K562 (cell line): ENCODE data around the gene POFUT2. TPM values are rescaled to one million over a fixed set of nuclear protein-coding genes. Genes with fewer than 3 reads are reported as not detected.

ENCODE experiments used
- CXXC5 ChIP-seq: fragments of 250-450 bp; sonication (Bioruptor Pico); IDR thresholded peaks from 2 replicates; pipeline ENCODE4 v1.8.0; 2022; ENCODE audit warnings: inconsistent platforms, mild to moderate bottlenecking, moderate library complexity
- ESRRA ChIP-seq: fragments of 450-650 bp; IDR thresholded peaks from 2 replicates; pipeline ENCODE4 v1.6.1; 2014; ENCODE audit warnings: low read depth, mild to moderate bottlenecking, moderate library complexity, borderline replicate concordance
- HNRNPH1 ChIP-seq: fragments of 200-400 bp; formaldehyde crosslinking; optimal IDR thresholded peaks from 2 replicates; pipeline ENCODE3; 2017; ENCODE audit warnings: low read depth, mild to moderate bottlenecking, low read length, moderate library complexity
- L3MBTL2 ChIP-seq: fragments of 450-650 bp; IDR thresholded peaks from 2 replicates; pipeline ENCODE4 v1.6.1; 2016; ENCODE audit warnings: mild to moderate bottlenecking, moderate library complexity
- NR2C2 ChIP-seq, 2 experiments: fragments of 200-800 bp in 1 of 2; sonication (Bioruptor generic) in 1 of 2; sonication (generic) in 1 of 2; formaldehyde crosslinking in 1 of 2; IDR thresholded peaks; 2 replicates each; pipeline versions ENCODE4 v1.6.1 to v1.8.0; 2016 to 2022; ENCODE audit warnings: mild to moderate bottlenecking in 1 of 2, missing compliant biosample characterization in 1 of 2, missing genetic modification characterization in 1 of 2, missing genetic modification reagents in 1 of 2
- TAF15 ChIP-seq: fragments of 200-400 bp; formaldehyde crosslinking; IDR thresholded peaks from 2 replicates; pipeline ENCODE4 v1.6.1; 2017; ENCODE audit warnings: mild to moderate bottlenecking, low read depth, low read length, moderate library complexity
- TARDBP ChIP-seq: fragments of 450-650 bp; IDR thresholded peaks from 2 replicates; pipeline ENCODE4 v1.6.1; 2016
- XRCC5 ChIP-seq: fragments of 200-400 bp; formaldehyde crosslinking; IDR thresholded peaks from 2 replicates; pipeline ENCODE4 v1.6.1; 2017; ENCODE audit warnings: low read depth, mild to moderate bottlenecking, low read length
- ZBTB2 ChIP-seq: fragments of 450-650 bp; IDR thresholded peaks from 2 replicates; pipeline ENCODE4 v1.6.1; 2016; ENCODE audit warnings: antibody characterized with exemption
- ZNF280B ChIP-seq: fragments of 250-450 bp; sonication (Bioruptor Pico); IDR thresholded peaks from 2 replicates; pipeline ENCODE4 v1.5.1; 2021; ENCODE audit warnings: mild to moderate bottlenecking
- polyA plus RNA-seq, 8 experiments: library from polyadenylated mRNA; depleted of rRNA in 4 of 8; stranded (reverse) in 5 of 8; unstranded in 3 of 8; fragments of >200 nt; fragmentation: Nextera tagmentation in 2 of 8; fragmentation: Illumina TruSeq in 1 of 8; extraction: Ambion mirVana in 2 of 8; extraction: Trizol in 1 of 8; gene quantifications; 2 replicates each; pipeline versions ENCODE4 v1.2.1 to v1.2.3, GENCODE V29; 2011 to 2014; ENCODE audit warnings: inconsistent platforms in 1 of 8, missing spikeins in 1 of 8
- total RNA-seq, 7 experiments: library from RNA; depleted of rRNA in 6 of 7; stranded (reverse); fragments of >200 nt in 6 of 7; fragmentation: Illumina TruSeq in 2 of 7; extraction: Trizol in 2 of 7; gene quantifications; 2 replicates each; pipeline versions ENCODE4 v1.2.1 to v1.2.3, GENCODE V29; 2011 to 2021; ENCODE audit warnings: low replicate concordance in 1 of 7
- TF ChIP-seq, protein P1 (sequence below): fragments of 250-450 bp; sonication (Bioruptor Pico); IDR thresholded peaks from 2 replicates; pipeline ENCODE4 v1.5.0; 2021
- TF ChIP-seq, protein P2 (sequence below): sonication (generic); formaldehyde crosslinking; IDR thresholded peaks from 2 replicates; pipeline ENCODE4 v1.5.0; 2020; ENCODE audit warnings: missing genetic modification reagents
- TF ChIP-seq, protein P3 (sequence below): fragments of 150-350 bp; IDR thresholded peaks from 2 replicates; pipeline ENCODE4 v1.6.1; 2014; ENCODE audit warnings: low read depth, mild to moderate bottlenecking, low read length, borderline replicate concordance
- TF ChIP-seq, protein P4 (sequence below): fragments of 450-650 bp; formaldehyde crosslinking; IDR thresholded peaks from 2 replicates; pipeline ENCODE4 v1.4.0; 2020; ENCODE audit warnings: mild to moderate bottlenecking, moderate library complexity

Gene POFUT2
- total and polyA plus RNA-seq, 9 of the 15 experiments (the other 6 are each of a cell fraction or from before 2014, with no cell fraction given): 1.1 to 24.2 (median 11.0) TPM

DNA sequence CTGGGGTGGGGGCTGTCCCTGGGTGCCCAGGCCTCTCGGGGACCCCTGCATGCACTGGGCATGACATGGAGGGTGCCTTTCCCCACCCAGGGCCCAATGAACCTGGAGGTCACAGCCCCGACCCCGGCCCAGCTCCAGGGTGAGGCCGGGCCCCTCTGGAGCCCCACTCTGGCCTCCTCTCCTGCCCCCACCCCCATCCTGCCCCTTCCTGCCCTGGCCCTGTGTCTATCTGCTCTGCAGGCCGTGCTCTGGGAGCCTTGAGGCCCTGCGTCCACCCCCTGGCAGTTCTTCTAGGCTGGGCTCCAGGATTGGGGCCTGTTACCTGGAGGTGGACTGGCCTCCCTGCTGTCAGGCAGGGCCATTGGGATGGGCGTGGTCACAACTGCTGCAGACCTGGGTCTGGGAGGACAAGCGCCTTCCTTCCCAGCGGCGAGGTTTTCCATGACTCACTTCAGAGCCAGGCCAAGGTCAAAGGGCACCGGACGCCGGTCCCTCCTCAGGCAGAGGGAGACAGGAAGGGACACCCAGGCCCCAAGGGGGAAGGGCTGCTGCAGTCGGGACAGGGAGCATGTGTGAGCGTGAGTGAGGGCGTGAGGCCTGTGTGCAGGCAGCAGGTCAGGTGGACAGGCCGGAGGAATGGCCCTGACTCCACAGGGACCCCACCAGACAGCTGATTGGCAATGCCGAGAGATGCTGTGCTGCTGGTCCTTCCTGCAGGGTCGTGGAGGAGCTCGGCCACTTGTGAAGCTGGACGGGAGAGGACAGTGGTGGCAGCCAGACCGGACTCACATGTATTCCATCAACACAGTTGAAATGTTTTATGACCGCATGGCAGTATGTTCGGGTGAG is 31.1 kb upstream of the POFUT2 start (continued):
- TF ChIP-seq, protein P1, sequence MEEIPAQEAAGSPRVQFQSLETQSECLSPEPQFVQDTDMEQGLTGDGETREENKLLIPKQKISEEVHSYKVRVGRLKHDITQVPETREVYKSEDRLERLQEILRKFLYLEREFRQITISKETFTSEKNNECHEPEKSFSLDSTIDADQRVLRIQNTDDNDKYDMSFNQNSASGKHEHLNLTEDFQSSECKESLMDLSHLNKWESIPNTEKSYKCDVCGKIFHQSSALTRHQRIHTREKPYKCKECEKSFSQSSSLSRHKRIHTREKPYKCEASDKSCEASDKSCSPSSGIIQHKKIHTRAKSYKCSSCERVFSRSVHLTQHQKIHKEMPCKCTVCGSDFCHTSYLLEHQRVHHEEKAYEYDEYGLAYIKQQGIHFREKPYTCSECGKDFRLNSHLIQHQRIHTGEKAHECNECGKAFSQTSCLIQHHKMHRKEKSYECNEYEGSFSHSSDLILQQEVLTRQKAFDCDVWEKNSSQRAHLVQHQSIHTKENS (CRISPR knock-in tag): no peak
- TF ChIP-seq ZNF280B (CRISPR knock-in tag) (no peak), TAF15 (no peak), TARDBP (peak; percentile 86), NR2C2 (CRISPR knock-in tag; IDR thresholded peaks at IDR 0.05) (peak; percentile 97), NR2C2 (tag; IDR thresholded peaks at IDR 0.05) (peak; percentile 96), ESRRA (peak; percentile 79), ZBTB2 (no peak), CXXC5 (CRISPR knock-in tag) (peak; percentile 11; the same call in 1 of the 2 replicates), HNRNPH1 (no peak), XRCC5 (no peak), L3MBTL2 (peak; percentile 69; the same call in 1 of the 2 replicates)
- TF ChIP-seq, protein P2, sequence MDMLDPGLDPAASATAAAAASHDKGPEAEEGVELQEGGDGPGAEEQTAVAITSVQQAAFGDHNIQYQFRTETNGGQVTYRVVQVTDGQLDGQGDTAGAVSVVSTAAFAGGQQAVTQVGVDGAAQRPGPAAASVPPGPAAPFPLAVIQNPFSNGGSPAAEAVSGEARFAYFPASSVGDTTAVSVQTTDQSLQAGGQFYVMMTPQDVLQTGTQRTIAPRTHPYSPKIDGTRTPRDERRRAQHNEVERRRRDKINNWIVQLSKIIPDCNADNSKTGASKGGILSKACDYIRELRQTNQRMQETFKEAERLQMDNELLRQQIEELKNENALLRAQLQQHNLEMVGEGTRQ (CRISPR knock-in tag): peak; percentile 13; the same call in 1 of the 2 replicates
- TF ChIP-seq, protein P3, sequence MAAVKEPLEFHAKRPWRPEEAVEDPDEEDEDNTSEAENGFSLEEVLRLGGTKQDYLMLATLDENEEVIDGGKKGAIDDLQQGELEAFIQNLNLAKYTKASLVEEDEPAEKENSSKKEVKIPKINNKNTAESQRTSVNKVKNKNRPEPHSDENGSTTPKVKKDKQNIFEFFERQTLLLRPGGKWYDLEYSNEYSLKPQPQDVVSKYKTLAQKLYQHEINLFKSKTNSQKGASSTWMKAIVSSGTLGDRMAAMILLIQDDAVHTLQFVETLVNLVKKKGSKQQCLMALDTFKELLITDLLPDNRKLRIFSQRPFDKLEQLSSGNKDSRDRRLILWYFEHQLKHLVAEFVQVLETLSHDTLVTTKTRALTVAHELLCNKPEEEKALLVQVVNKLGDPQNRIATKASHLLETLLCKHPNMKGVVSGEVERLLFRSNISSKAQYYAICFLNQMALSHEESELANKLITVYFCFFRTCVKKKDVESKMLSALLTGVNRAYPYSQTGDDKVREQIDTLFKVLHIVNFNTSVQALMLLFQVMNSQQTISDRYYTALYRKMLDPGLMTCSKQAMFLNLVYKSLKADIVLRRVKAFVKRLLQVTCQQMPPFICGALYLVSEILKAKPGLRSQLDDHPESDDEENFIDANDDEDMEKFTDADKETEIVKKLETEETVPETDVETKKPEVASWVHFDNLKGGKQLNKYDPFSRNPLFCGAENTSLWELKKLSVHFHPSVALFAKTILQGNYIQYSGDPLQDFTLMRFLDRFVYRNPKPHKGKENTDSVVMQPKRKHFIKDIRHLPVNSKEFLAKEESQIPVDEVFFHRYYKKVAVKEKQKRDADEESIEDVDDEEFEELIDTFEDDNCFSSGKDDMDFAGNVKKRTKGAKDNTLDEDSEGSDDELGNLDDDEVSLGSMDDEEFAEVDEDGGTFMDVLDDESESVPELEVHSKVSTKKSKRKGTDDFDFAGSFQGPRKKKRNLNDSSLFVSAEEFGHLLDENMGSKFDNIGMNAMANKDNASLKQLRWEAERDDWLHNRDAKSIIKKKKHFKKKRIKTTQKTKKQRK: no peak
- TF ChIP-seq, protein P4, sequence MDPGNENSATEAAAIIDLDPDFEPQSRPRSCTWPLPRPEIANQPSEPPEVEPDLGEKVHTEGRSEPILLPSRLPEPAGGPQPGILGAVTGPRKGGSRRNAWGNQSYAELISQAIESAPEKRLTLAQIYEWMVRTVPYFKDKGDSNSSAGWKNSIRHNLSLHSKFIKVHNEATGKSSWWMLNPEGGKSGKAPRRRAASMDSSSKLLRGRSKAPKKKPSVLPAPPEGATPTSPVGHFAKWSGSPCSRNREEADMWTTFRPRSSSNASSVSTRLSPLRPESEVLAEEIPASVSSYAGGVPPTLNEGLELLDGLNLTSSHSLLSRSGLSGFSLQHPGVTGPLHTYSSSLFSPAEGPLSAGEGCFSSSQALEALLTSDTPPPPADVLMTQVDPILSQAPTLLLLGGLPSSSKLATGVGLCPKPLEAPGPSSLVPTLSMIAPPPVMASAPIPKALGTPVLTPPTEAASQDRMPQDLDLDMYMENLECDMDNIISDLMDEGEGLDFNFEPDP (CRISPR knock-in tag): no peak
